ENCODE results near the gene NFASC. TPM values are rescaled to one million over a fixed set of nuclear protein-coding genes. Genes with fewer than 3 reads are reported as not detected.

NFASC gene
- total RNA-seq, 1 experiment from 2014 or later = 0.52 TPM

DNA sequence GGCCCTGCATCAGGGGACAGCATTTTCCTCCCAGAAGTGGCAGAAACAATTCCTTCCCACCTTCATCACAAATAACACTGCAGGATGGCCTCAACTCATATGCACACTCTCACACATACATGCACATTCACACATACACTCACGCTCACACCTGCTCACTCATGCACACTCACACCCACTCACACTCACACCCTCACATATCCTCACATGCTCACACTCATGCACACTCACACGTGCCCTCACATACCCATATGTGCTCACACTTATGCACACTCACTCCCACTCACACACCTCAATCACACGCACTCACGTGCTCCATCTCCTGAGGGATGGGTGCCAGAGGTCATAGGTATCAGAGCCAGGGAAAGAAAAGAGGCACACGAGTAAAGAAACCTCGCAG is 77.1 kb downstream of the NFASC start:
- DNase-seq (ENCODE audit: extremely low read depth, low read depth) = no peak

DNA sequence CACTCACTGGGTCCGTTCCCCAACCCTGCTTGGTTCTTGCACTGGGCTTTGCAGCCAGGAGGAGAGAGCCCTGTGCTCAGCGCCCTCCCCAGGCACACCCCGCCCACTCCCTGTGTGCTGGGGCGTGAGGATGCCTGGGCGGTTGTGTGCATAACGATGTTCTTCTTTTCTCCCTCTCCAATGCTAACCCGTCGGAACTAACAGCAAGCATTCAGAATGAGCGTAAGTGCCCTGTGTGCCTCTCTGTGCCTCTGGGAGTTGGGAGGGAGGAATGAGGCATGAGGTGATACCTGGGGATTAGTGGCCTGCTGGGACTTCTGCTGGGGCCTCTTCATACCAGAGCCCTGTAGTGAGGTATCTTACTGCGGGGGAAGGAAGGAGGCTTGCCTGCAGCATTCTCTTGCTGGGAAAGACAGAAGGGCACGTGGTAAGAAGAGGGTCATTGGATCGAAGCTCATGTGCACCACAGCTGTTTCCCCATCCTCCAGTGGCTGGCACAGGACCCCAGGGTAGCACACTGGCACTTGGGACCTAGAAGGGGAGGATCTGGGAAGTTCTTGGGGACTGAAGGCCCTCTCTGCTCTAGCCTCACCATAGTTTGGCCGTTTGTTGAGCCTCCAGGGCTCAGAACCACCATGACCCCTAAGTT is 79.8 kb downstream of the NFASC start:
- no peak for DNase-seq (ENCODE audit: extremely low read depth, low read depth)

- DNase-seq (ENCODE audit: extremely low read depth, low read depth) = no peak
Observed at GRCh38 chr1:204958317-204959307, 88.0 kb downstream of the NFASC start.

DNA sequence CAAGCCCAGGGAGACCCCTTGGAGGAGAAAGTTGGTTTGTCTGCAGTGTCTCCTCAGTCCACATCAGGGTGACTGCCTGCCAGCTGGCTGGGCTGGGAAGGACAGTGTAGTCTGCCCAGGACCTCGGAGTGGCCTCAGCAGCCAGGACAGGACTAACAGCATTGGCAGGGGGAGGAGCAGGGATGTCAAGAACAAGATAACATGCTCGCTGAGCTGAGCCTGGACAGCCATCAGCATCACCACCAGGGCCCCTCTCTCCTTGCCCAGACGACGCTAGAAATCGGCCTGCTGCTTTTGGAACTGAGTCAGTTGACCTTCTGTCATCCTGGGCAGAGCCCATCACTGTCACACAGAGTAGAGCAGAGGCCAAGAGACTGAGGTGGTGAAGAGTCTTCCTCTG is 88.7 kb downstream of the NFASC start:
- no peak for DNase-seq (ENCODE audit: extremely low read depth, low read depth)

DNA sequence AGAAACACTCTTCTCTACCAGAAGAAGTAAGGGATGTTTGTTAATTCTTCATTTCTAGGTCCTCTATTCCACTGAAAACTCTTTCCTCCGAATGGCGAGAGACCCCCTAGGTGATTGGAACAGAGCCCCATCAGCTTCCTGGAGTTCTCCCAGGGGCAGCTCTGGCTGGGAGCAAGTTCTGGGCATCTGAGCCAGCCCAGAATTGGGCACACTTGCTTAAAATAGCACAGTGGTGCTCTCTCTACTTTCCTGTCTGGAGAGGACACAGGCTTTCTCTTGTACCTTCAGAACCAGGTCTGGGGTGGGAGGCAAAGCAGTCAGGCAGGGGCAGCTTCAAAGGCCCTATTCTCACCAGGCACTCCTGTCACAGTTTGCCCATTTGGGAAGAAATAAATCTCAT is 89.2 kb downstream of the NFASC start:
- DNase-seq (ENCODE audit: extremely low read depth, low read depth) = no peak

DNA sequence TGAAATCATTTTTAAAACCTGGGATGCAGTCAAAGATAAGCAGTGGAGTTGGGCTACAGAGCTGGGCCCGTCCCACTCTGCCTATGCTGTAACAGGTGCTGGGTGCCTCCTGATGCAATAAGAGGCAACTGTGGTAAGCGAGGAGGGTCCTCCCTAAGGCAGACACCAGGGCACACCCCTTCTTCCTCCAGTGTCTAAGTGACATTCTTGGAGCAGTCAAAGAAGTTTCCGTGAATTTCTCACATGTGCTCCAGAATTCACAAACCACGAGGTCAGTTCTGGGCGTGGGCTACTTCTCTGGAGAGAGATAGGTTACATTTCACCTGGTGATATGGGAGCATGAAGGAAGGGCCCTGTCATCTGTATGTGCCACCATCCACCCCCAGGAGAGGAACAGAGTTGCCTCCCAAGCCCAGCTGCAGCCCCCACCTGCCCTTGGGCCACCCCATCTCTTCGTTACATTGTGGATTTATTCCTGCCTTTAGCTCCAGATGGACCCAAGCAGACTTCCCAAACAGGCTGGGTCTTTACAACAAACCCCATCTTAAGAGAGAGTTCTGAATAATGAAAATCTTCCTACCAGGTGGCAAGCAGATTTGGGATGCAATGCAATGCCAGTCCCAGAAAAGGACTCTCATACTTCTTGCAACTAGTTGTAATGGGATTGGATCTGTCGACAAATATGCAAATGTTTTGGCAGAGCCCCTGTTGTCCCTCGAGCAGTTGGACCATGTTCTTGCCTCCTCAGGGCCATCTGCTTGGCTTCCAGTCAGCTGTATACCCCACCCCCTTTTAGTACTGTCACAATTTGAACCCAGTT is 89.9 kb downstream of the NFASC start:
- DNase-seq (ENCODE audit: extremely low read depth, low read depth) = peak; percentile 36

GRCh38 chr1:204961765-204962419 is 91.2 kb downstream of the NFASC start:
- no peak for DNase-seq (ENCODE audit: extremely low read depth, low read depth)

DNA sequence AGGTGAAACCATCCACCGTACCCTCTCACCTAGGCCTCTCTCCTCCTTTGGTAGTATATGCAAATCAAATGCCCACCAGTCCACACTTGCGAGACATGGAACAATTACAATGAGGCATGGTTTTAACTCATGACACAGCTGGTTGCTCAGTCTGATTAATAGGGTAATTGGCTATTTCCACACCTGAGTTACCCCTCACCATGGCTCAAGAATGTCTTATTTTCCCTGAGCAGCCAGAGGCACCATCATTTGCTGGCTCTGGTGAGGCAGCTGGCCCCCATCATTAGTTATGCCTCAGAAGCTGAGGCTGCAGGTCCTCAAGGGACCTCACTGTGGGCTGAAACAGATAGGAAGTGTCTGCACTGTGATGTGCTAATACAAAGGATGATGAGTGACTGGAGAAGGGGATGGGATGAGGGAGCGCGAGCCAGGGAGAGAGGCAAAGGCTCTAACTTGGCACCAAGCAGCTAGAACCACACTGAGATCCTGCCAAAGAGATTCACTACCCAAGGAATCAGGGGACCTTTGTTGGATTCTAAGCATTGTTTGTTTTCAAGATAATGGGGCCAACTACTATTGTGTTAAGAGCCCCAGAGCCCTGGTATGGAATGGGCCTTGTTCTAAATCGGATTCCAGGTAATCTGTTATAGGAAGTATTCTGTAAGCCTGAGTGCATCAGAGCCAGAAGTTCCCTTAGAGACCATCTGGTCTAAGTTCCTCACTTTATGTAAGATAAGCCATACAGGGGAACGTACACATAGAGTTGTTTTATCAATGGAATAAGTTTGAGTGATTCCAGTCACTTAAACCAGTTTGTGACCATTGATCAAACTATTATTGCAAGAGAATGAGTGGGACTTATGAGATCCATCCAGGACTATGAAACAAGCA is 92.3 kb downstream of the NFASC start:
- DNase-seq (ENCODE audit: extremely low read depth, low read depth) = no peak

- DNase-seq (ENCODE audit: extremely low read depth, low read depth) = no peak
Observed at GRCh38 chr1:204967451-204967850, 96.8 kb downstream of the NFASC start.

- DNase-seq (ENCODE audit: extremely low read depth, low read depth) = no peak
Observed at GRCh38 chr1:204968135-204968534, 97.5 kb downstream of the NFASC start.

DNA sequence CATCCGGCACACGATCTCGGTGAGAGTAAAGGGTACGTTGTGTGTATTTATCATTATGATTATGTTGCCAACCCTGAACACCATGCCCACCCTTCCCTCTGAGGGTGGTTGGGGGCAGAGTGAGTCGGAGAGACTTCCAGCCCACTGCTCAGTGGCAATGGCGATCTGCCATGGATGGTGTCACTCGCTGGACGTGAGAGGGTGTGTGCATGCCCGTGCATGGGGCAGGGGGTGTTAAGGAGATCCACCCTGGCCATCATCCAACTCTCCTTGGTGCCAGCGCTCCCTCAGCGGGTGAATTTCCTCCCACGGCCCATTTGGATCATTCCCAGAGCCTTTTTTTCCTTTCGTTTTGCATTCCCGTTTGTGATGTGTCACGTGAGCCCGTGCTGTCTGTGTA is 98.3 kb downstream of the NFASC start:
- DNase-seq (ENCODE audit: extremely low read depth, low read depth) = no peak

DNA sequence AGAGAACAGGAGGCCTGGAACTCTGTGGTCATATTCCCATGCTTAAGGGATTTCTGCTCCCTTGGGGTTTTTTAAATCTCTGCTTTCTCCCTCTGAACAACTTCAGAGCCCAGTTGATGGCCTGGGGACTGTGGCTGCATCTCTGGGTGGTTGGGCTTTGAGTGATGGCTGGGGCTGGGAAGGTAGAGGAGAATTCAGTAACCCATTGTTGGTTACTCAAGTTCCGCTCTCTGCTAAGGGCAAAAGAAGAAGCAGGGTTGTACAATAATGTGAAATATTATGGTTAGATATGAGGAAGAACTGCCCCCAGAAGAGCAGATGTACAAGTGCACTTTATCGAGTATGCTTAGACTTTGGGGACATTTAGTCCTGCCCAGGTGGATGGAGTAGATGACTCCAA is 100.3 kb downstream of the NFASC start:
- DNase-seq (ENCODE audit: extremely low read depth, low read depth) = no peak

- peak; percentile 28 for DNase-seq (ENCODE audit: extremely low read depth, low read depth)
Observed at GRCh38 chr1:204971517-204972336, 101.1 kb downstream of the NFASC start.

DNA sequence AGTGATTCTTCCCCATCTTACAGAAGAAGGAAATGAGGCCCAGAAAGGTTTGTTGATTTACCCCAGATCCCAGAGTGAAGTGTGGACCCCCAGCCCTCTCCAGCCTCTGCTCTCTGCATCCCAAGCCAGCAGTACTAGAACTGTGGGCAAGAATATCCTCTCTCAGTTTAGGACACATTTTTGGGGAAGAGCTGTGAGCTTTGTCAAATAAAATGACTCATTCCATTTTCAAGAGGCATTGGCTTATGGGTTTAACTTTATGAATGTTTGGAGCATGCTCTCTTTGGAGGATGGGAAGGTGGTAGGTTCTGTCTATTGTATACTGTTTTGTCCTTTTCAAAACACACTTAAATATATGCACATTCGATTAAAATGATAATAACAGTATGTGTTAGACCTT is 101.8 kb downstream of the NFASC start:
- DNase-seq (ENCODE audit: extremely low read depth, low read depth) = no peak

DNA sequence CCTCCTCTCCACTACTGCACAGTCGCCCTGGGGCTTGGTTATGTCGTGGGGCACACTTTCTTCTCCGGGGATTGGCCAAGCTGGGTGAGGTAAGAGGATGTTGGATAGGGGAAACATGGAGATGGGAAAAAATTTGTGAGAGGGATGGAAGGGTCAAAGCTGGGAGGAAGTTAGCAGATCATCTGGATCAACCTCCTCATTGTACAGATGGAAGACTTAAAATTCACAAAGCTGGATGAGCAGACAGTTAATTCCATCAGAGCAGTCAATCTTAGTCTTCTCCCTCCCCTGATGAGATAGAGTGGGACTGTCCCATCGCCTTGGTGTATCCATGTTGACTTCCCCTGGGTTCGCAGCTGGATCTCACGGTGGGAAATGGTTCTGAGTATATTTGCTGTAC is 102.8 kb downstream of the NFASC start:
- DNase-seq (ENCODE audit: extremely low read depth, low read depth) = no peak

DNA sequence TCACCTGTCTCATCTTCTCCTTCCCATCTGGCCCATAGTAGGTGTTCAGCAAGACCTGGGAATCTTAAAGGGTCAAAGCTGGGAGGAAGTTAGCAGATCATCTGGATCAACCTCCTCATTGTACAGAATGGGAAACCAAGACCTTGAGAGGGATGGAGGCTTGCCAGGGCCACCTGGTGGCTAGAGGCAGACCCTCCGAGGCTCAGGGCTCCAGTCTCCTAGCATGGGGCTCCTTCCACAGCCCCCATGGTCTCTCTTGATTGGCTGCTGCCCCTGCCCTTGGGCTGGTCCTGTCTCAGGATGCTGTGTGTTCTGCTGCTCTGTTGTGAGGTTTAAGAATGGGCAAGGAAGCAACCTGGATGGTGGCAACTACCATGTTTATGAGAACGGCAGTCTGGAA is 103.7 kb downstream of the NFASC start:
- no peak for DNase-seq (ENCODE audit: extremely low read depth, low read depth)

DNA sequence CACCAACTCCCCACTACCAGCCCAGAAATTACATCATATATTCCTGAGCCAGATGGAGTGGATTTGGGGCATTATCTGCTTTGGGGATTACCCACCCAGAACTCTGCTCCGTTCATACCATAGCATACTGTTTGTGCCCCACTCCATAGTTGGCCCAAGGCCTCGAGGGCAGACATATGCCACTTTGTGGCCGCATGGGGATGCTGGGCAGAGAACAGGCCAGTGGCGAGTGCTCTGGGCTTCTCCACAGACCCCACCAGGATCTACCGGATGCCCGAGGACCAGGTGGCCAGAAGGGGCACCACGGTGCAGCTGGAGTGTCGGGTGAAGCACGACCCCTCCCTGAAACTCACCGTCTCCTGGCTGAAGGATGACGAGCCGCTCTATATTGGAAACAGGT is 104.4 kb downstream of the NFASC start:
- DNase-seq (ENCODE audit: extremely low read depth, low read depth) = no peak

DNA sequence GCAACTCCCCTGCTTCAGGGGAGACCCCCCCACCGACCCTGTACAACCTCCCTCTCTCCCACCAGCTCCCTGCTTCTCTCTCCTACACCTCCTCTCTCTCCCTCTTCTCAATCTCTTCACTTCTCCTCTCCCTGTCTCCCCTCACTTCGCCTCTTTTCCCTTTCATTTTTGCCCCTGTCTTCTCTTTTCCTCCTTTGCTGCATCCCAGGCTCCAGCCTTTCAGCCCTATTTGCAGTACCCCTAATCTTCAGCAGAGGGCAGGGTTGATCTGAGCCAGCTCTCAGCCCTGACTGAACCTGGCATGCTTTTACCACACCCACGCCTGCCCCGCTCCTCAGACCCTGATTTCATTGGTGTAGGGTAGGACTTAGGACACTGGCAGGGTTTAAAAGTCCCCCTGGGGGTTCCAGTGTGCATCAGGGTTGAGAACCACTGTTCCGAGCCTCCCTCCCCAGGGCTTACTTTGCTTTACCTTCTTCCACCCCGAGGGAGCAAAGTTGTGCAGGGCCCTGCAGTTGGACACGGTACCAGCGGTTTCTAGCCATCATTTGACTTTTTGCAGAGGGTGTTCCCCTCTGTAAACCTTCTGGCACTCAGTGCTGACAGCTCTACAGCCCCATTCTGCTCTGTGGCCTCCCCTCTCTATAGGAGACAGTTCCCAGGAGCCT is 105.0 kb downstream of the NFASC start:
- DNase-seq (ENCODE audit: extremely low read depth, low read depth) = peak; percentile 55

Measured in NCI-H460 (cell line).